ENCODE measurements around the gene FZD1.

The FZD1 gene

GRCh38 chr7:91240376-91240941 lies 23.8 kb upstream of the FZD1 start:
- Histone ChIP-seq H3K9me3 (ENCODE audit: control insufficient read depth, insufficient read depth, low read depth, low read length) (no peaks in the 10 kb centered on the region), H3K9ac (ENCODE audit: low read length) (no peak overlapping the region), H3K27me3 (ENCODE audit: control insufficient read depth, insufficient read depth, low read length) (no peaks in the 10 kb centered on the region), H3K4me1 (ENCODE audit: control insufficient read depth, insufficient read depth, low read length) (no peaks in the 10 kb centered on the region; the same call in 1 of the 2 replicates), H3K4me3 (ENCODE audit: low read depth, low read length) (no peak overlapping the region), H3K27ac (ENCODE audit: low read depth, low read length) (no peak overlapping the region), H3K36me3 (ENCODE audit: control insufficient read depth, insufficient read depth, low read length) (no peaks in the 10 kb centered on the region)

GRCh38 chr7:91242097-91242844 lies 22.0 kb upstream of the FZD1 start:
- H3K4me1 ChIP-seq (ENCODE audit: control insufficient read depth, insufficient read depth, low read length), result no peaks in the 10 kb centered on the region; the same call in 1 of the 2 replicates
- H3K9ac ChIP-seq (ENCODE audit: low read length), result no peak overlapping the region
- H3K27me3 ChIP-seq (ENCODE audit: control insufficient read depth, insufficient read depth, low read length), result no peaks in the 10 kb centered on the region
- H3K36me3 ChIP-seq (ENCODE audit: control insufficient read depth, insufficient read depth, low read length), result no peaks in the 10 kb centered on the region
- H3K9me3 ChIP-seq (ENCODE audit: control insufficient read depth, insufficient read depth, low read depth, low read length), result no peaks in the 10 kb centered on the region
- H3K27ac ChIP-seq (ENCODE audit: low read depth, low read length), result no peak overlapping the region
- H3K4me3 ChIP-seq (ENCODE audit: low read depth, low read length), result no peak overlapping the region

- Histone ChIP-seq H3K9me3 (ENCODE audit: control insufficient read depth, insufficient read depth, low read depth, low read length) (no peaks in the 10 kb centered on the region), H3K4me1 (ENCODE audit: control insufficient read depth, insufficient read depth, low read length) (no peaks in the 10 kb centered on the region; the same call in 1 of the 2 replicates), H3K4me3 (ENCODE audit: low read depth, low read length) (no peak overlapping the region), H3K27ac (ENCODE audit: low read depth, low read length) (no peak overlapping the region), H3K36me3 (ENCODE audit: control insufficient read depth, insufficient read depth, low read length) (no peaks in the 10 kb centered on the region), H3K9ac (ENCODE audit: low read length) (no peak overlapping the region), H3K27me3 (ENCODE audit: control insufficient read depth, insufficient read depth, low read length) (no peaks in the 10 kb centered on the region)
These were observed 20.5 kb upstream of the FZD1 start for GRCh38 chr7:91243591-91244301.

GRCh38 chr7:91247500-91247899 lies 16.7 kb upstream of the FZD1 start:
- H3K27ac ChIP-seq (ENCODE audit: low read depth, low read length), result no peak overlapping the region
- no peaks in the 10 kb centered on the region for H3K9me3 ChIP-seq (ENCODE audit: control insufficient read depth, insufficient read depth, low read depth, low read length)
- H3K27me3 ChIP-seq (ENCODE audit: control insufficient read depth, insufficient read depth, low read length), result no peaks in the 10 kb centered on the region
- H3K36me3 ChIP-seq (ENCODE audit: control insufficient read depth, insufficient read depth, low read length), result no peaks in the 10 kb centered on the region
- no peak overlapping the region for H3K9ac ChIP-seq (ENCODE audit: low read length)
- H3K4me1 ChIP-seq (ENCODE audit: control insufficient read depth, insufficient read depth, low read length), result no peaks in the 10 kb centered on the region
- no peak overlapping the region for H3K4me3 ChIP-seq (ENCODE audit: low read depth, low read length)

GRCh38 chr7:91248996-91249395 lies 15.2 kb upstream of the FZD1 start:
- H3K36me3 ChIP-seq (ENCODE audit: control insufficient read depth, insufficient read depth, low read length), result no peaks in the 10 kb centered on the region
- no peaks in the 10 kb centered on the region for H3K27me3 ChIP-seq (ENCODE audit: control insufficient read depth, insufficient read depth, low read length)
- H3K4me1 ChIP-seq (ENCODE audit: control insufficient read depth, insufficient read depth, low read length), result no peaks in the 10 kb centered on the region
- no peaks in the 10 kb centered on the region for H3K9me3 ChIP-seq (ENCODE audit: control insufficient read depth, insufficient read depth, low read depth, low read length)
- H3K9ac ChIP-seq (ENCODE audit: low read length), result no peak overlapping the region
- H3K4me3 ChIP-seq (ENCODE audit: low read depth, low read length), result no peak overlapping the region
- no peak overlapping the region for H3K27ac ChIP-seq (ENCODE audit: low read depth, low read length)

GRCh38 chr7:91249506-91250233 lies 14.6 kb upstream of the FZD1 start:
- Histone ChIP-seq H3K27ac (ENCODE audit: low read depth, low read length) (no peak overlapping the region), H3K9ac (ENCODE audit: low read length) (no peak overlapping the region), H3K4me1 (ENCODE audit: control insufficient read depth, insufficient read depth, low read length) (no peaks in the 10 kb centered on the region), H3K36me3 (ENCODE audit: control insufficient read depth, insufficient read depth, low read length) (no peaks in the 10 kb centered on the region), H3K27me3 (ENCODE audit: control insufficient read depth, insufficient read depth, low read length) (no peaks in the 10 kb centered on the region), H3K9me3 (ENCODE audit: control insufficient read depth, insufficient read depth, low read depth, low read length) (no peaks in the 10 kb centered on the region), H3K4me3 (ENCODE audit: low read depth, low read length) (no peak overlapping the region)

DNA sequence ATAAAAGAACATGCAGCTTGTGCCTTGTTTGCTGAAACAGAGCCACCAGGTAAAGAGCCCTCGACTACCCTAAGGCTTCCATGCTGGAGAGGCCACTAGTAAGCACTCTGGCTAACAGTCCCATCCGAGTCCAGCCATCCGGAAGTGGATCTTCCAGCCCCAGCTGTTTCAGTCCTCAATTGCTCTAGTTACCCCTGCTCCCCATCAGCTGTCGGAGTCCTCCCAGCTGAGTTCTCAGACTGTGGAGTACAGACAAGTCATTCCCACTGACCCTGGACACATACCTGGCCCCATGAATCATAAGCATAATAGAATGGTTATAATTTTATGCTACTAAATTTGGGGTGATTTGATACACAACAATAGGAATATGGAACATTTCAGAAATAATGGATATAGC lies 13.5 kb upstream of the FZD1 start:
- no peak overlapping the region for H3K4me3 ChIP-seq (ENCODE audit: low read depth, low read length)
- no peak overlapping the region for H3K9ac ChIP-seq (ENCODE audit: low read length)
- H3K9me3 ChIP-seq (ENCODE audit: control insufficient read depth, insufficient read depth, low read depth, low read length), result no peaks in the 10 kb centered on the region
- no peaks in the 10 kb centered on the region for H3K36me3 ChIP-seq (ENCODE audit: control insufficient read depth, insufficient read depth, low read length)
- no peaks in the 10 kb centered on the region for H3K4me1 ChIP-seq (ENCODE audit: control insufficient read depth, insufficient read depth, low read length)
- H3K27me3 ChIP-seq (ENCODE audit: control insufficient read depth, insufficient read depth, low read length), result no peaks in the 10 kb centered on the region
- no peak overlapping the region for H3K27ac ChIP-seq (ENCODE audit: low read depth, low read length)

- Histone ChIP-seq H3K9me3 (ENCODE audit: control insufficient read depth, insufficient read depth, low read depth, low read length) (0 out of 2 replicates have a peak, but pooled peaks cover 4% of the 10 kb centered on the region), H3K4me3 (ENCODE audit: low read depth, low read length) (no peak overlapping the region), H3K4me1 (ENCODE audit: control insufficient read depth, insufficient read depth, low read length) (no peaks in the 10 kb centered on the region), H3K27ac (ENCODE audit: low read depth, low read length) (no peak overlapping the region), H3K9ac (ENCODE audit: low read length) (no peak overlapping the region), H3K36me3 (ENCODE audit: control insufficient read depth, insufficient read depth, low read length) (no peaks in the 10 kb centered on the region), H3K27me3 (ENCODE audit: control insufficient read depth, insufficient read depth, low read length) (no peaks in the 10 kb centered on the region)
These were observed 12.4 kb upstream of the FZD1 start for GRCh38 chr7:91251877-91252276.

- H3K36me3 ChIP-seq (ENCODE audit: control insufficient read depth, insufficient read depth, low read length), result no peaks in the 10 kb centered on the region
- H3K27me3 ChIP-seq (ENCODE audit: control insufficient read depth, insufficient read depth, low read length), result peaks cover 79% of the 10 kb centered on the region
- peak overlapping the region; percentile 79 for H3K4me3 ChIP-seq (ENCODE audit: low read depth, low read length)
- H3K9me3 ChIP-seq (ENCODE audit: control insufficient read depth, insufficient read depth, low read depth, low read length), result no peaks in the 10 kb centered on the region
- H3K27ac ChIP-seq (ENCODE audit: low read depth, low read length), result no peak overlapping the region
- peak overlapping the region; percentile 26 for H3K9ac ChIP-seq (ENCODE audit: low read length)
- H3K4me1 ChIP-seq (ENCODE audit: control insufficient read depth, insufficient read depth, low read length), result peaks cover 16% of the 10 kb centered on the region
These were observed 718 bp upstream of the FZD1 start for GRCh38 chr7:91263384-91264045.

DNA sequence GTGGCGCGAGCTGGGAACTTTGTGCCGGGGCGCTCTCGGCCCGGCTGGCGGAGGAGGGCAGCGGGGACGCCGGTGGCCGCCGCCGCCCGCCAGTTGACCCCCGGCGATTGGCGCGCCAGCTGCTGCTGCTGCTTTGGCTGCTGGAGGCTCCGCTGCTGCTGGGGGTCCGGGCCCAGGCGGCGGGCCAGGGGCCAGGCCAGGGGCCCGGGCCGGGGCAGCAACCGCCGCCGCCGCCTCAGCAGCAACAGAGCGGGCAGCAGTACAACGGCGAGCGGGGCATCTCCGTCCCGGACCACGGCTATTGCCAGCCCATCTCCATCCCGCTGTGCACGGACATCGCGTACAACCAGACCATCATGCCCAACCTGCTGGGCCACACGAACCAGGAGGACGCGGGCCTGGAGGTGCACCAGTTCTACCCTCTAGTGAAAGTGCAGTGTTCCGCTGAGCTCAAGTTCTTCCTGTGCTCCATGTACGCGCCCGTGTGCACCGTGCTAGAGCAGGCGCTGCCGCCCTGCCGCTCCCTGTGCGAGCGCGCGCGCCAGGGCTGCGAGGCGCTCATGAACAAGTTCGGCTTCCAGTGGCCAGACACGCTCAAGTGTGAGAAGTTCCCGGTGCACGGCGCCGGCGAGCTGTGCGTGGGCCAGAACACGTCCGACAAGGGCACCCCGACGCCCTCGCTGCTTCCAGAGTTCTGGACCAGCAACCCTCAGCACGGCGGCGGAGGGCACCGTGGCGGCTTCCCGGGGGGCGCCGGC lies 870 bp downstream of the FZD1 start:
- Histone ChIP-seq H3K9me3 (ENCODE audit: control insufficient read depth, insufficient read depth, low read depth, low read length) (no peaks in the 10 kb centered on the region), H3K27ac (ENCODE audit: low read depth, low read length) (no peak overlapping the region), H3K9ac (ENCODE audit: low read length) (peak overlapping the region; percentile 52), H3K36me3 (ENCODE audit: control insufficient read depth, insufficient read depth, low read length) (no peaks in the 10 kb centered on the region), H3K4me1 (ENCODE audit: control insufficient read depth, insufficient read depth, low read length) (peaks cover 16% of the 10 kb centered on the region), H3K4me3 (ENCODE audit: low read depth, low read length) (peak overlapping the region; percentile 79), H3K27me3 (ENCODE audit: control insufficient read depth, insufficient read depth, low read length) (peaks cover 88% of the 10 kb centered on the region)

All from HUES6 (cell line).